GM23338 (cell line): ENCODE results near the gene CPNE7. TPM values are rescaled to one million over a fixed set of nuclear protein-coding genes. Genes with fewer than 3 reads are reported as not detected.

ENCODE experiments used
- ATAC-seq: fragments of 200-7000 bp; cut with Tn5 transposase; 3 replicates; pipeline ENCODE4 v1.9.1; 2020
- DNase-seq: peaks from one replicate; pipeline ENCODE4 v3.0.0-alpha.2; 2015; ENCODE audit warnings: low spot score
- H2AFZ ChIP-seq: fragments of 200-600 bp; sonication (generic); 2 replicates; pipeline ENCODE4 v1.8.0; 2016; ENCODE audit warnings: antibody characterized with exemption, mild to moderate bottlenecking, moderate library complexity
- H3F3A ChIP-seq: fragments of 200-600 bp; sonication (generic); replicated peaks from 2 replicates; pipeline ENCODE4 v1.8.0; 2017; ENCODE audit warnings: antibody characterized with exemption, mixed run types, low read depth
- H3K27ac ChIP-seq: fragments of 200-600 bp; sonication (generic); 2 replicates; pipeline ENCODE4 v1.6.1; 2016; ENCODE audit warnings: low read depth
- H3K27me3 ChIP-seq: fragments of 200-600 bp; sonication (generic); 2 replicates; pipeline ENCODE4 v1.8.0; 2016; ENCODE audit warnings: mild to moderate bottlenecking, mixed run types, moderate library complexity; ENCODE audit not compliant: insufficient read depth
- H3K36me3 ChIP-seq: fragments of 200-600 bp; sonication (generic); 2 replicates; pipeline ENCODE4 v1.8.0; 2016; ENCODE audit warnings: mild to moderate bottlenecking; ENCODE audit not compliant: insufficient read depth
- H3K4me1 ChIP-seq: fragments of 200-600 bp; sonication (generic); 2 replicates; pipeline ENCODE4 v1.8.0; 2016; ENCODE audit warnings: mild to moderate bottlenecking, moderate library complexity; ENCODE audit not compliant: insufficient read depth
- H3K4me2 ChIP-seq: fragments of 200-600 bp; sonication (generic); 2 replicates; pipeline ENCODE4 v1.7.1; 2017; ENCODE audit warnings: mixed run types
- H3K4me3 ChIP-seq: fragments of 200-600 bp; sonication (generic); 2 replicates; pipeline ENCODE4 v1.6.1; 2016; ENCODE audit warnings: mixed run types
- H3K79me2 ChIP-seq: fragments of 200-600 bp; sonication (generic); replicated peaks from 2 replicates; pipeline ENCODE4 v1.8.0; 2017; ENCODE audit warnings: mild to moderate bottlenecking; ENCODE audit not compliant: insufficient read depth
- H3K9me2 ChIP-seq: fragments of 200-600 bp; sonication (generic); 2 replicates; pipeline ENCODE4 v1.8.0; 2017; ENCODE audit not compliant: insufficient read depth
- H4K20me1 ChIP-seq: fragments of 200-600 bp; sonication (generic); replicated peaks from 2 replicates; pipeline ENCODE4 v1.8.0; 2017; ENCODE audit warnings: mild to moderate bottlenecking; ENCODE audit not compliant: insufficient read depth
- H3K27ac Mint-ChIP-seq: 2 replicates; pipeline ENCODE4 v1.8.0; 2020; ENCODE audit warnings: inconsistent platforms, mild to moderate bottlenecking, moderate library complexity, mixed read lengths
- H3K27me3 Mint-ChIP-seq: 3 replicates; pipeline ENCODE4 v1.8.0; 2022; ENCODE audit warnings: low read depth, mild to moderate bottlenecking, moderate library complexity, mixed read lengths, inconsistent platforms; ENCODE audit not compliant: insufficient read depth, poor library complexity
- H3K36me3 Mint-ChIP-seq: 3 replicates; pipeline ENCODE4 v1.8.0; 2021; ENCODE audit warnings: low read depth, mild to moderate bottlenecking, inconsistent platforms, moderate library complexity, mixed read lengths
- H3K4me1 Mint-ChIP-seq: 3 replicates; pipeline ENCODE4 v1.8.0; 2020; ENCODE audit warnings: mild to moderate bottlenecking, inconsistent platforms, mixed read lengths
- H3K4me3 Mint-ChIP-seq: 3 replicates; pipeline ENCODE4 v1.8.0; 2021; ENCODE audit warnings: moderate library complexity, mild to moderate bottlenecking, inconsistent platforms, mixed read lengths
- H3K9me3 Mint-ChIP-seq: 3 replicates; pipeline ENCODE4 v1.8.0; 2020; ENCODE audit warnings: moderate library complexity, mild to moderate bottlenecking, inconsistent platforms, mixed read lengths
- CREB1 ChIP-seq: fragments of 250-450 bp; sonication (Bioruptor Pico); IDR thresholded peaks from 2 replicates; pipeline ENCODE4 v1.5.0; 2020; ENCODE audit warnings: low read depth, mild to moderate bottlenecking, moderate library complexity
- CTCF ChIP-seq, 2 experiments: fragments of 200-600 bp in 1 of 2; sonication (generic) in 1 of 2; conservative IDR thresholded peaks; 2 replicates each; pipeline versions ENCODE4 v1.5.1 to v1.6.1; 2016 to 2017; ENCODE audit warnings: antibody characterized with exemption in 2 of 2, low read depth in 2 of 2, mild to moderate bottlenecking in 2 of 2, moderate library complexity in 1 of 2
- ETS1 ChIP-seq: IDR thresholded peaks from 2 replicates; pipeline ENCODE4 v1.6.1; 2016; ENCODE audit warnings: antibody characterized with exemption
- EZH2 ChIP-seq: fragments of 200-600 bp; sonication (generic); IDR thresholded peaks from one replicate; pipeline ENCODE4 v1.8.0; 2017; ENCODE audit warnings: antibody characterized with exemption, mild to moderate bottlenecking, low read depth; ENCODE audit not compliant: unreplicated experiment
- EZH2phosphoT487 ChIP-seq: fragments of 200-600 bp; sonication (generic); IDR thresholded peaks from one replicate; pipeline ENCODE4 v1.8.1; 2018; ENCODE audit warnings: antibody characterized with exemption; ENCODE audit not compliant: unreplicated experiment
- JUNB ChIP-seq: IDR thresholded peaks from one replicate; pipeline ENCODE4 v1.6.1; 2016; ENCODE audit warnings: antibody characterized with exemption; ENCODE audit not compliant: unreplicated experiment
- NANOG ChIP-seq: IDR thresholded peaks from 2 replicates; pipeline ENCODE4 v1.6.1; 2016; ENCODE audit warnings: antibody characterized with exemption, borderline replicate concordance
- POLR2AphosphoS5 ChIP-seq: IDR thresholded peaks from 2 replicates; pipeline ENCODE4 v1.6.1; 2016; ENCODE audit warnings: antibody characterized with exemption, low read depth
- REST ChIP-seq: IDR thresholded peaks from one replicate; pipeline ENCODE4 v1.6.1; 2018; ENCODE audit warnings: antibody characterized with exemption; ENCODE audit not compliant: unreplicated experiment
- STAT1 ChIP-seq: IDR thresholded peaks from one replicate; pipeline ENCODE4 v1.6.1; 2016; ENCODE audit warnings: antibody characterized with exemption; ENCODE audit not compliant: unreplicated experiment
- ZNF114 ChIP-seq: fragments of 250-450 bp; sonication (Bioruptor Pico); IDR thresholded peaks from 2 replicates; pipeline ENCODE4 v1.5.0; 2020; ENCODE audit warnings: mild to moderate bottlenecking, moderate library complexity
- ZNF331 ChIP-seq: fragments of 250-450 bp; sonication (Bioruptor Pico); IDR thresholded peaks from 2 replicates; pipeline ENCODE4 v1.5.0; 2020; ENCODE audit warnings: low read depth, mild to moderate bottlenecking, moderate library complexity
- ZNF462 ChIP-seq: fragments of 250-450 bp; sonication (Bioruptor Pico); IDR thresholded peaks from 2 replicates; pipeline ENCODE4 v1.5.0; 2020; ENCODE audit warnings: mild to moderate bottlenecking, moderate library complexity
- polyA plus RNA-seq: library from polyadenylated mRNA; unstranded; fragments of >200 nt; fragmentation: Nextera tagmentation; extraction: Ambion mirVana; gene quantifications from 2 replicates; pipeline ENCODE4 v1.2.1, GENCODE V29; 2016
- total RNA-seq: library from RNA; depleted of rRNA; stranded (reverse); fragments of >200 nt; shearing (Covaris generic); gene quantifications from 2 replicates; pipeline ENCODE4 v1.2.3, GENCODE V29; 2014

Gene CPNE7
- total and polyA plus RNA-seq, 2 experiments from 2014 or later, result 11.2 to 15.7 TPM

- no peak for TF ChIP-seq JUNB
- TF ChIP-seq REST, result no peak
- TF ChIP-seq CREB1 (CRISPR knock-in tag), result no peak
- TF ChIP-seq EZH2phosphoT487, result no peak
- no peak for TF ChIP-seq ZNF462
- TF ChIP-seq CTCF (conservative IDR thresholded peaks at IDR 0.05; ENCODE audit: low read depth in 2 of 2), result no peak
- TF ChIP-seq STAT1, result no peak
- TF ChIP-seq POLR2AphosphoS5, result no peak
- no peak for TF ChIP-seq NANOG
- no peak for TF ChIP-seq EZH2
- no peak for TF ChIP-seq ZNF114 (CRISPR knock-in tag)
- TF ChIP-seq ETS1, result no peak
- no peak for TF ChIP-seq ZNF331 (CRISPR knock-in tag)
- Histone ChIP-seq H3K27me3 (no peaks in the 10 kb centered on the region), H3K4me1 (0 out of 2 replicates have a peak, but pooled peaks cover 3% of the 10 kb centered on the region), H3K4me2 (no peak overlapping the region), H3K79me2 (no peaks in the 10 kb centered on the region), H4K20me1 (no peaks in the 10 kb centered on the region), H3K27ac (no peak overlapping the region), H2AFZ (no peak overlapping the region), H3K9me2 (no peaks in the 10 kb centered on the region), H3K36me3 (no peaks in the 10 kb centered on the region), H3F3A (no peaks in the 10 kb centered on the region), H3K4me3 (no peak overlapping the region)
- H3K9me3 Mint-ChIP-seq, result no peaks in the 10 kb centered on the region
- H3K36me3 Mint-ChIP-seq, result no peaks in the 10 kb centered on the region
- no peak overlapping the region for H3K27ac Mint-ChIP-seq
- peaks cover 4% of the 10 kb centered on the region; the same call in 2 of the 3 replicates for H3K4me1 Mint-ChIP-seq
- no peak overlapping the region for H3K4me3 Mint-ChIP-seq
- no peak for DNase-seq
- H3K27me3 Mint-ChIP-seq, result peaks cover 17% of the 10 kb centered on the region
- ATAC-seq, result no peak
Measured at GRCh38 chr16:89629827-89630610, 54.5 kb downstream of the CPNE7 start.
